ENCODE data around the gene ABLIM3. TPM values are rescaled to one million over a fixed set of nuclear protein-coding genes. Genes with fewer than 3 reads are reported as not detected.

Gene ABLIM3
- 19.4 and 20.0 TPM in 2 replicates for total RNA-seq

- DNase-seq (ENCODE audit: low read depth in 2 of 2): peak; percentile 79 to 80
These were observed at the start of gene ABLIM3 for GRCh38 chr5:149141224-149141956. ABLIM3 (plus strand) TSS chr5:149141493; CDS start chr5:149142096, 603 bp downstream.

GRCh38 chr5:149093625-149094024 is 47.7 kb upstream of the ABLIM3 start:
- DNase-seq (ENCODE audit: low read depth in 2 of 2): no peak

- DNase-seq (ENCODE audit: low read depth in 2 of 2): no peak
These were observed 46.3 kb upstream of the ABLIM3 start for GRCh38 chr5:149094996-149095395.

- no peak for DNase-seq (ENCODE audit: low read depth in 2 of 2)
These were observed 41.4 kb upstream of the ABLIM3 start for GRCh38 chr5:149099920-149100319.

GRCh38 chr5:149100331-149100730 is 41.0 kb upstream of the ABLIM3 start:
- DNase-seq (ENCODE audit: low read depth in 2 of 2): no peak

GRCh38 chr5:149108651-149109280 is 32.5 kb upstream of the ABLIM3 start:
- no peak for DNase-seq (ENCODE audit: low read depth in 2 of 2)

GRCh38 chr5:149110406-149110805 is 30.9 kb upstream of the ABLIM3 start:
- DNase-seq (ENCODE audit: low read depth in 2 of 2): no peak

- DNase-seq (ENCODE audit: low read depth in 2 of 2): no peak
These were observed 27.6 kb upstream of the ABLIM3 start for GRCh38 chr5:149113669-149114068.

- peak; percentile 89 to 92 for DNase-seq (ENCODE audit: low read depth in 2 of 2)
These were observed 26.6 kb upstream of the ABLIM3 start for GRCh38 chr5:149114403-149115312.

- DNase-seq (ENCODE audit: low read depth in 2 of 2): no peak
These were observed 23.3 kb upstream of the ABLIM3 start for GRCh38 chr5:149117970-149118369.

- no peak for DNase-seq (ENCODE audit: low read depth in 2 of 2)
These were observed 22.8 kb upstream of the ABLIM3 start for GRCh38 chr5:149118463-149118862.

GRCh38 chr5:149121145-149121544 is 20.1 kb upstream of the ABLIM3 start:
- no peak for DNase-seq (ENCODE audit: low read depth in 2 of 2)

GRCh38 chr5:149123211-149123610 is 18.1 kb upstream of the ABLIM3 start:
- DNase-seq (ENCODE audit: low read depth in 2 of 2): no peak

- DNase-seq (ENCODE audit: low read depth in 2 of 2): peak in 1 of 2 donors; percentile 23
These were observed 15.9 kb upstream of the ABLIM3 start for GRCh38 chr5:149125386-149125891.

GRCh38 chr5:149126906-149127305 is 14.4 kb upstream of the ABLIM3 start:
- DNase-seq (ENCODE audit: low read depth in 2 of 2): no peak

- no peak for DNase-seq (ENCODE audit: low read depth in 2 of 2)
These were observed 13.8 kb upstream of the ABLIM3 start for GRCh38 chr5:149127394-149127955.

- peak; percentile 55 to 71 for DNase-seq (ENCODE audit: low read depth in 2 of 2)
These were observed 13.0 kb upstream of the ABLIM3 start for GRCh38 chr5:149128023-149128875.

- DNase-seq (ENCODE audit: low read depth in 2 of 2): no peak
These were observed 12.1 kb upstream of the ABLIM3 start for GRCh38 chr5:149129181-149129580.

- DNase-seq (ENCODE audit: low read depth in 2 of 2): peak; percentile 64 to 71
These were observed 11.0 kb upstream of the ABLIM3 start for GRCh38 chr5:149130121-149130914.

GRCh38 chr5:149132474-149132873 is 8.8 kb upstream of the ABLIM3 start:
- DNase-seq (ENCODE audit: low read depth in 2 of 2): no peak

Data from lung microvascular endothelial cell (primary cell).